Activated CD8-positive, alpha-beta memory T cell treated with anti-CD3 and anti-CD28 coated beads for 48 hours (primary cell): ENCODE data around the gene RAB27B.
"Not testable (repeated sequence)": the region's sequence is repeated elsewhere in the genome, so short reads cannot be mapped to it uniquely, and the experiment has no call there.

Experiments
- DNase-seq, 3 experiments: peaks; one replicate each; pipeline ENCODE4 v3.0.0-alpha.2; 2020; ENCODE audit warnings: low read depth in 2 of 3, low spot score in 2 of 3

Gene RAB27B

DNA sequence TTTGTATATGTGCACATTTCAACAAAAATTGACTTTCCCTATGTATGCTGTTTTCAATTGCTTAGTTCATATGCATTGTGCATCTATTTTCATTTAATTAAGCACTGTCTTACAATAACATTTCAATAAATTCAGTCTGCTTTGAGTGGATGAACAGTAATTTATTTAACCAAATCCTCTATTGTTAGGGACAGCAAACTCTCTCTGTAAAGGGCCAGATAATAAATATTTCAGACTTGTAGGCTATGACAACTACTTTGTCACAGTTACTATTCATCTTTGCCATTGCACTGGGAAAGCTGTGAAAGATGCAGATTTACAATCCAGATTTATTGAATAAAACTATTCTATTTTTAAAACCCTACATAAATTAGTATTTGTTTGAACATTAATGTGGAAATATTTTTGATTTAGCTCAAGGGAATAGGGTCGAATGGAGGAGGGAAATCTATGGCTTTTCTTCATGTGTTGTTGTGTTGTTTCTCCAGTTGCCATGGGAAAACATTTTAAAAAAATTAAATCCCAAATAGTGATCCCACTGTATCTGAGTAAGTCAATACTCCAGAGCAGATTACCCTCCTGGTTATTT, 14.2 kb upstream of the RAB27B start:
- no peak for DNase-seq

DNA sequence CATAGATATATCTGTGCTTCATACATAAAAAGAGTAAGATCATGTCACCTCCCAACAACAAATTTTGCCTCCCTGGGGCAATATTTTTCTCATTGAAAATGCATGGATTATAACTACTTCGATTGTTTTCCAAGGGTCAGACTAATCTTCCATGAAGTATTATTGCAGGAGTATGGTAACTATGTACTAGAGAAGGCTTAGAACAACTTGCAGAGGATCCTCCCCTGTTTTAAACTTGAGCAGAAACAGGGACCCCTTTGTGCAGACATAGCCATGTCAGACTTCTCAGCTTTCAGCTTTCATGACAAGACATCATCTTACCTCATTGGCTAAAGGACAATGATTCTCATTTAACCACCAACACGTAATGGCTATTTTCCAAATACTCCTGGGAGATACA, 13.2 kb upstream of the RAB27B start:
- no peak for DNase-seq

DNA sequence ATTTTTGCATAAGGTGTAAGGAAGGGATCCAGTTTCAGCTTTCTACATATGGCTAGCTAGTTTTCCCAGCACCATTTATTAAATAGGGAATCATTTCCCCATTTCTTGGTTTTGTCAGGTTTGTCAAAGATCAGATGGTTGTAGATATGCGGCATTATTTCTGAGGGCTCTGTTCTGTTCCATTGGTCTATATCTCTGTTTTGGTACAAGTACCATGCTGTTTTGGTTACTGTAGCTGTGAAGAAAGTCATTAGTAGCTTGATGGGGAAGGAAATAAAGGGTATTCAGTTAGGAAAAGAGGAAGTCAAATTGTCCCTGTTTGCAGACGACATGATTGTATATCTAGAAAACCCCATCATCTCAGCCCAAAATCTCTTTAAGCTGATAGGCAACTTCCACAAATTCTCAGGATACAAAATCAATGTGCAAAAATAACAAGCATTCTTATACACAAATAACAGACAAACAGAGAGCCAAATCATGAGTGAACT, 7.4 kb upstream of the RAB27B start:
- DNase-seq = not testable (repeated sequence)

DNA sequence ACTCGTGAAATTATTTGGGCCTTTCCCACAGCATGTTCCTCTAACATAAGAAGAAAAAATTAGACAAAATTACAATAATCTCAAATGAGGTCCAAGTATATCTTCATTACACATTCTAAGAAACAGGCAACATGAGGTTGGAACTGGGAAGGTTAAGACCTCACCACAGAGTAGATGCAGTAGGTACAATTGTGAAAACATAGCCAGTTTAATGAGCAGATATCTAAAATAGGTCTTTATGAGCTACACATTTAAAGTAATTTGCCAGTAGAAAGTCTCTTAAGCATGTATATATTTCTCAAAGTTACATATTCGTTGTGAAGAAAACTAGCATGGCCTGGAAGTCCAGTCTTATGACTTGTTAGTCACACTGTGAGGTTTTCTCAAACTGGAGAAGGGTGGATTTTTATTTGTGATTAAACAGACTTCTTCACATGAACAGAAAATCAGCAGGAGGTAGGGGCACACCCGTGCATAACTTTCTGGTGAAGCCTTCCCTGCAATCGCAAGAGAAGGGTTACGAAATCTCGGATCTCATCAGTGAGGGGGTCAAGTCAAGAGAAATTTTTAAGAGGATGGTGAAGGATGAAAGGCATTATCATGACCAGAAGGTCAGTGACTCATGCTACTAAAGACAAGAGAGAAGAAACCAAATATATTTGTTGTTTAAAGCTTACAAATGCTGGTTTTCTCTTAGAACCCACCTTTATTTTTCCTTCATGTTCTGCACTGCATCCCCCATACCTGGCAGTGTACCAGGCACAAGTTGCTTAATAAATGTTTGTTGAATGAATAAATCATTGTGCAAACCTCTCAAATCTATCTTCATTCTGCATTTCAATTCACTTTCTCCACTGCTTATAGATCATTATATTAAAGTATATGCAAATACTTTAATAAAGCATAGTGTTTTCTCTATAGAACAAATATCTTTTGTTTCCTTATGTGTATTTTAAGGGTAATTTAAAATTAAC, 5.1 kb upstream of the RAB27B start:
- no peak for DNase-seq

DNA sequence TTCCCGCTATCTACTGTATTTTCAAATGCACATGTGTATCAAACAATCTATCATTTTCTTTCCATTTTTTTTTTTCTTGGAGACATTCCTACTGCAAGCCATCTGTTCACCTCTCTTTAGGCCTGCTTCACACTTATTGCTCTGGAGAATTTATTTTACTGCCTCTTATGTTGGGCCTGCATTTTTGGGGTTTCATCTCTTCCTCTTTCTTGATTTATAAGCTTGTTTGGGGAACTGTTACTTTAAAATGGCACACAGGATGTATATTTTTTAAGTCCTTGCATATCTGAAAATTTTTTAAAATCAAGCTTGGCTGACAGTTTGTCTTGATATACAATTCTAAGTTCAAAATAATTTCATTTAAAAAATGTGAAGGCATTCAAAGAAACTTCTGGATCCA, 3.5 kb upstream of the RAB27B start:
- no peak for DNase-seq

DNA sequence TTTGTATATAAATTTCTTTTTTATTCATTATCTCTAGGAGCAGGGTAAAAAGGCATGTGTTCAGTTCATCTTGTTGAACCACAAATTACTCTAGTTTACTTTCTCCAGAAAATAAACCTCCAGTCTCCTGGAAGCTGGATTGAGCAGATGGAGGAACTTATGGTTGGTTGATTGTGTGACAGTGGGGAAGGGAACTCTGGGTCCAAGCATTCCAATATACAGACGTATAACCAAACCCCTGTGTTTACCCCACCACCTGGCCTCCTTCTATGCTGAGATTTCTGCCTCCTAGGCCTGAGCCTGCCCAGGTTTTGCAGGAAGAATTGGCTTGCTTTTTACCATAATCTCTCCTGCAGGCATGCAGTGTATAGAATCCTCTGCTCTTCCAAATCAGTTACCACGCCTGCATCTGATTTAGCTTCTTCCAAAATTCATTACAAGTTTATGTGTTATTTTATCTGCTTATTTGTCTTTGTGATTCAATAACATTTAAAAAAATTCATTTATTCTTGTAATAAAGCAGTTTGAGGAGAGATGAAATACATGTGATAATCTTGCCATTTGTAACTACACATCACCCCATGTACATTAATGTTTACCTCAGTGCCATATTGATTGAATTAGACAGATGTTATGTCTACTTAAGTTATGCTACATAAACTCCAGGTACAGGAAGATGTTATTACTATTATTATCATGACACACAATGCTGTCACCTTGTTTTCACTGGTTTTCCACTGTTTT, 2.5 kb upstream of the RAB27B start:
- DNase-seq = no peak

DNA sequence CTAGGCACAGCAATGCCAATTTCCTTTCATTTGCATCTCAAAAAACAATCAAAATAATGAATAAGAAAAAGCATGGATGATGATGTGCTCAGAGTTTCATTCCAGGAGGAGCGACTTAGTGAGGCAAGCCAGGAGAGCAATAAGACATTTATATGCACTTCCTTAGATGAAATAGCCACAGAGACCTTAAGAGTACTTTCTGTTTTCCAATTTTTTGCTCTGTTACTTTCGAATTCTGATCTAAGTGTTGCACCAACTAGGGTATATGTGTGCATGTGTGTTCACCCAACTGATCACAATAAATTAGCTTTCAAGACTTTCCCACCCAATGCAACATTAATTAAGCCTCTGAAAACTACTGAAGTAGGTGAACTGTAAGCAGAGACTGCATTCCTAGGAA, 709 bp downstream of the RAB27B start:
- no peak for DNase-seq

DNA sequence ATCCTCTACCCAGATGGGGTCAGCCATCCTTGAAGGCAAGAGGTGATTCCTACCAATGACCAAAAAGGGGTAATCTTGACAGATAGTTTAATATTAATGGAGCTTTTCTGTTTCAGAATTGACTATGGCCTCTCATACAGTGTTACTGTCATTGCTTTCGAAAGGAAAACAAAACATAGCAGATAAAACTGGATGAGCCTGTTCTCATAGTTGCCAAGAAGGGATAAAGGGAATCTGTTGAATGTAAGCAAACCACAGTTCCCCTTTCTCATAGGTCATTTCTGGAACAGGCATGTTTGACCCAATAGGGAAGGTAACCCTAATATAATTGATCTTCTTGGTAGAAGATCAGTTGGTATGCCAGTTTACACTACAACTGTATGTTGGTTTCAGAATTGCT, 1.6 kb downstream of the RAB27B start:
- no peak for DNase-seq

DNA sequence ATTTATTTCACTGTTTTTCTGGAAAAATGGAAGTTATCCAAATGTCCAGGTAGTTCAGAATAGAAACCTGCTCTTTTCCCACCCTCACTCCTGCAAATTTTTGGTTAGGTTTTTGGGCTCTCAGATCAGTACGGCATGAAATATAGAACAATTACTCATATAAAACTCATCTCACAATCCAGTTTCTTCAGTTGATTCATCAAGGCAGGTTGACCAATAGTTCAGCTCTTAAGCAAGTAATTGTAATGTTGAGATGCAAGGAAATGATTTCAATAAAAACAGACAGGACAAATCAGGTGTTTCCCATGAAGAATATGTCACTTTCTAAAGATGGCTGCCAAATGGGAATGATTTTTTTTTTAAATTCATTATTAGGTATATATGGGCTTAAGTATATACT, 2.0 kb downstream of the RAB27B start:
- no peak for DNase-seq

DNA sequence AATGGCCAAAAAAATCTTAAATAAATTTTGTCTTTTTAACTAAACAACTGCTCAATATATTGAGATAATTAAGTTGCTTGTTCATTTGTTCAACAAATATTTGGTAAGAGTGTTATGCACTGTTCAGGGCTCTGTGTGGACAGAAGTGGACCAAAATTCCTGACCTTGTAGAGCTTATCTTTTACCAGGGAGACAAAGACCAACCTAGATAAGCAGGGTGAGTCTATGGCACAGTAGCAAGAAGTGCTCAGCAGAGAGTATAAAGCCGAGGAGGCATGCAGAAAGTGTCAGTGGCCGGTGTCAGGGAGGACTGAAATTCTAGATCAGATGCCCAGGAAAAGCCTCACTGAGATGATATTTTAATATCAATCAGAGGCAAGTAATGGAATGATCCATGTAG, 2.6 kb downstream of the RAB27B start:
- DNase-seq = no peak

DNA sequence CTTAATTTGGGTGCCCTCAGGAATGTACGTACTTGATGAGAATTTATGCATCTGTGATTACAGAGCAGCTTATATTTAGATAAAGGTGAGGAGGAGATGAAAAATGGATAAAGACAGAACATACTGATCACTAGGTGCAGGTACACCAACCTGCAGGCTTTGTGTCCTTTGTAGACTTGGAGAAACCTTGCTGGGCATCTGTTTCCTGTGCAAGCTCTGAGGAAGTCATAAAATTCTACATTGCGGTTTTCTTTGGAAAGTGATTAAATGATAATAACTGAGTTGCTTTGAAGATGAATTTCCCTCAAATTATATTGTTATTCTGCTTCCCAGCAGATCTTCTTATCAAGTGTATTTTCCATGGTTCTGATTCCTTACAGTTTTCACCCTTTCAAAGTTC, 7.7 kb downstream of the RAB27B start:
- no peak for DNase-seq

DNA sequence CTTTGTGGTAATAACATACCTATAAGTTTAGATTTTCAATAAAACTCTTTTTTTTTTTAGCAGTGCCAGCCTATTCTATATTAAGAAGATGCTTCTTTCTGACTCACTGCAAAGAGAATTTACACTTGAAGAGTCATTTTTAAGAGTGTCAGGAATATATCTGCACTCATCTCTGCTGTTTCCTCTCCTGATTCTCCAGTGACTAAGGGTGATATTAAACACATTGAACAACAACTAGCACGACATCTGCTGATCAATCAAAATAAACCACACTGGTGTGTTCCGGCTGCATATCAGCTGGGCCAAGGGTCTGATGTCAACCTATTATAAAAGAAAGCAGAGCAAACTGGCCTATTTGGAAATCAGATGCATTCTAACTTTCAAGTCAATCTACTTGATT, 15.0 kb downstream of the RAB27B start:
- DNase-seq = no peak

DNA sequence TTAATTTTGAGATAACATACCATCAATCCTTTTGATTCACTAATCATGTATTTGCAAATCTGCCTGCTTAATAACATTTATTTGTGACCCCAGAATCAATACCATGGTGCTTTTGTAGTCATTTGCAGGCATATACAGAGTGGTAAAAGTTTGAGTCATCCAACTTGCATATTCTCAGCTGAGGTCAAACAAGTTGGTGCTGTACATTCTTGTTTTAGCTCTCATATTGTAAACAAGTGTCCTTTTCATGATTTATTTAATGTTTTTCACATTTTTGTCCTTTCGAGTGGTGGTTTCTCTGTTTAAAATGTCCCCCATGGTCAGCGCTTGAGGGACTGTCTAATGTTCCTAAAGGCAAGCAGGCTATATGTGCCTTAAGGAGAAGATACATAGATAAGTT, 17.5 kb downstream of the RAB27B start:
- DNase-seq = no peak

DNA sequence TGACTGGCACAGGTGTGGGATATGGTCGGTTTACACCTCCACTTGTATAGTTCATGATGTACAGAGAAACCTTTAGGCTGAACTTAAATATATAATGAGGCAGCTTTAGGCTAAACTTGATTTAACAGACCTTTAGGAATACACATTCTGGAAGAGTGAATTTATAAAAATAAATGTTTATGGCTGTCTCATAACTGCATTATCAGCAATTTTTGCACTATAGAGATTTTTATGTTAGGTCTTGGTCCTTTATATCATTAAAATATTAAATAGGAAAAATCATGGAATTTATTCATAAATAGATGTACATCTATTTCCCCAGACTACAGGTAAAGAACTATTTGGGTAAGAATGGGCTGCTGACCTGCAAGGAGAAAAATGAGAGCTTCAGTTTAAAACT, 19.8 kb downstream of the RAB27B start:
- no peak for DNase-seq

DNA sequence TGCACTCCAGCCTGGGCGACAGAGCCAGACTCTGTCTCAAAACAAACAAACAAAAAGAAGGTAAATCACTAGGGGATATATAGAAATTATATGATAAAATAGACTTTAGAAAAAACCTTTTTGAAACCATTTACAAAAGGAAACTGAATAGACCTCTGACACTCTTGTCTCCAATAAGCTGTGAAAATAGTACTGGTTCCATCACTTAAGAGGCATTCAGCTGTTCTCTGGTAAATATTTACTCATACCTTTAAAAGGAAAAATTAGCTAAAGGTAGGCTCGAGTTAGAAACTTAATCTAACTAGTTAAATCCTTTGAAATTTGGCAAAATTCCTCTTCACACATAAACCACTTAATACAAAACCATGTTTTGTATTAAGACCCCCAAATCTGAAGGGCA, 21.4 kb downstream of the RAB27B start:
- no peak for DNase-seq

DNA sequence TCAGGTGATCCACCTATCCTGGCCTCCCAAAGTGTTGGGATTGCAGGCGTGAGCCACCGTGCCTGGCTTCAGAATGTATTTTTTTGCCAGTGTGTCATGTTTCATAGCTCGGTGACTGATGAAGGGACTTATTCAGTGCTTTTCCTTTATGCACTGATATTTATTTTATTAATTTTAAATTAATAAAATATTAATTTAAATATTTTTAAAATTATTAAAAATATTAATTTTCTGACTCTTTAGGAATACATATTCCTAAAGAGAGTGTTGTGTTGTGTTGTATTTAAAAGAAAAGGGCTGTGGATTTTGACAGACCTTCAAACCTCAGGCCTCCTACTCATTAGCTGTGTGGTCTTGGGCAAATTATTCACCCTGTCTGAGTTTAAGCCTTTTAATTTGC, 22.3 kb downstream of the RAB27B start:
- DNase-seq = no peak

DNA sequence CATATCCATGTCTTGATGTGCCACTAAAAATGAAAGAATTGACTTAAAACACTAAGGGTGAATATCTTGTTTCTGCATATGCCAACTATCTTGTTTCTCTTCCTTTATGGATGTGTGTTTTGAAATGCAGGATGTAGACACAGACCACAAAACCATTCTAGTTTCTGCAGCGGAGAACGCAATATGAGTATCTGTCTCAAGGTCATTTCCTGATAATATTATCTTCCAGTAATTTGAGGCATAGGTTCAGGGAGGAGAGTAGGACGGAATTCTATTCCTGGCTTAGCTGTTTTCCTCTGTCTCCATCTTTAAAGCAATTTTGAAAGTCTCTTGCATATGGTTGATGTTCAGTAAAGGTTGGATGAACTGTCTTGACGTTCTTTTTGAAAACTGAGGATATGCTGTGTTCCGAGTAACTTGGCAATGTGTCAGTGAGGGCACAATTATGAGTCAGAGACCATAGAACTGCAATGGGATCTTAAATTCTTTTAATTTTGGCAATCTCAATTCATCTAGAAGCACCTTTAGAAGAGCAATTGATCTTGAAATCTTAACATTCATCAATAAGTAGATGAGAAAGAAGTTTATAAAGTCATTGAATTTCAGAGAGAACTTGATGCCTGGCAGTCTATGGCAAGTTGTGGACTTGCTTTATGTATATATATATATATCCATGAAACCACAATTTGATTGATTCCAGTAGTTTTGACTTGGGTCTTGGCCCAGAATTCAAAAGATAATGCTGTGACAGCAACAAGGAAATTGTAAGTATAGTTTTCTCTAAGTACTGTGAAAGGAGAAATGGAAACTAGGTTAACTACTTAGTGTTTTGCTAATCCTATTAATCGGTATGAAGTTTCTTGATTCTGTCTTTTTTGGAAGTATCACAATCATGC, 24.8 kb downstream of the RAB27B start:
- no peak for DNase-seq

DNA sequence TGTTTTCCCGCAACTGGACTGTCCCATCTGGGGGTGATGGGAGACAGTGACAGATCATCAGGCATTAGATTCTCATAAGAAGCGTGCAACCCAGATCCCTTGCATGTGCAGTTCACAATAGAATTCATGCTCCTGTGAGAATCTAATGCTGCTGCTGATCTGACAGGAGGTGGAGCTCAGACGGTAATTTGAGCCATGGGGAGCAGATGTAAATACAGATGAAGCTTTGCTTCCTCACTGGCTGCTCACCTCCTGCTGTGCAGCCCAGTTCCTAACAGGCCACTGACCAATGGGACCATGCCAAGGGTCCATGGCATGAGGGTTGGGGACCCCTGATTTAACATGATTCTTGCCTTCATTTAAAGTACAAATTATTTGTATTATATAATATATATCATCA, 26.8 kb downstream of the RAB27B start:
- not testable (repeated sequence) for DNase-seq

DNA sequence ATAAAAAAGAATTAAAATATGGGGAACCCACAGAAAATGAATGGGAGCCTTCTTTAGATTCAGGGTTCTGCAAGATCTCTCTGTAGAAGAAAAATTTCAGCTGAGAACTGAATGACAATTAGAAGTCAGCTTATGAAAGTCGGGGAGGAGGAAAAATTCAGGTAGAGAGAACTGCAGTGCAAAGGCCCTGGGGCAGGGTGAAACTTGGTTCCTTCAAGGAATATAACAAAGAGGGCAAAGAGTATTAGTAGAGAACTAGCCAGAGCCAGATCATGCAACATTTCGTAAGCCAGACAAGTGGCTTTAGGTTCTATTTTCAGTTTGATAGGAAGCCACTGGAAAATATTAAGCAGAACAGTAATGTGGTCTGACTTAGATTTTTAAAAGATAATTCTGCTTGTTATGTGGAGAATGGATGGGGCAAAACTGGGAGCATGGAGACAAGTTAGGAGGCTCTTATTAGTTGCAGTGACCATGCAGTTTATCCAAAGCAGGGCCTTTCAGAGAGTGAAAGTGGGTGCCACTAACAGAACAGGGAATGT, 27.9 kb downstream of the RAB27B start:
- no peak for DNase-seq

DNA sequence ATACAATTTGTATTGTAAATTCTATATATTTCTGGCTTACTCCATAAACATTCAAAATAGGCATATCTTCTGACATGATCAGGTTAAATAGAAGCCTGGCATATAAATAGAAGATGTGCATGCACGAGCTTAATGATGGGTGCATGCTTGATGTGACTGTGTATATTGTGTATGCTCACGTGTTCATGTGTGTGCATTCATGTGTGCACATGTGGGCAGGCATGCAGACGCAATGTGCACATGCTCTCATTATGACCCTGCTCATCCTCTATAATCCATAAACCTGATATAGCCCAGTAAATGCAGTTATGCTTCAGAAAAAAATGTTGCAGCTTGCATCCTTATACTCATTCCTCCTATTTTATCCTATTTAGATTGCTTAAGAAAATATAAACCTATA, 29.2 kb downstream of the RAB27B start:
- DNase-seq = no peak
